GM23338 (cell line): ENCODE results near the gene MLST8. TPM values are rescaled to one million over a fixed set of nuclear protein-coding genes. Genes with fewer than 3 reads are reported as not detected.

Source experiments
- ATAC-seq: fragments of 200-7000 bp; cut with Tn5 transposase; 3 replicates; pipeline ENCODE4 v1.9.1; 2020
- DNase-seq: peaks from one replicate; pipeline ENCODE4 v3.0.0-alpha.2; 2015; ENCODE audit warnings: low spot score
- H2AFZ ChIP-seq: fragments of 200-600 bp; sonication (generic); 2 replicates; pipeline ENCODE4 v1.8.0; 2016; ENCODE audit warnings: antibody characterized with exemption, mild to moderate bottlenecking, moderate library complexity
- H3F3A ChIP-seq: fragments of 200-600 bp; sonication (generic); replicated peaks from 2 replicates; pipeline ENCODE4 v1.8.0; 2017; ENCODE audit warnings: antibody characterized with exemption, mixed run types, low read depth
- H3K27ac ChIP-seq: fragments of 200-600 bp; sonication (generic); 2 replicates; pipeline ENCODE4 v1.6.1; 2016; ENCODE audit warnings: low read depth
- H3K27me3 ChIP-seq: fragments of 200-600 bp; sonication (generic); 2 replicates; pipeline ENCODE4 v1.8.0; 2016; ENCODE audit warnings: mild to moderate bottlenecking, mixed run types, moderate library complexity; ENCODE audit not compliant: insufficient read depth
- H3K36me3 ChIP-seq: fragments of 200-600 bp; sonication (generic); 2 replicates; pipeline ENCODE4 v1.8.0; 2016; ENCODE audit warnings: mild to moderate bottlenecking; ENCODE audit not compliant: insufficient read depth
- H3K4me1 ChIP-seq: fragments of 200-600 bp; sonication (generic); 2 replicates; pipeline ENCODE4 v1.8.0; 2016; ENCODE audit warnings: mild to moderate bottlenecking, moderate library complexity; ENCODE audit not compliant: insufficient read depth
- H3K4me2 ChIP-seq: fragments of 200-600 bp; sonication (generic); 2 replicates; pipeline ENCODE4 v1.7.1; 2017; ENCODE audit warnings: mixed run types
- H3K4me3 ChIP-seq: fragments of 200-600 bp; sonication (generic); 2 replicates; pipeline ENCODE4 v1.6.1; 2016; ENCODE audit warnings: mixed run types
- H3K79me2 ChIP-seq: fragments of 200-600 bp; sonication (generic); replicated peaks from 2 replicates; pipeline ENCODE4 v1.8.0; 2017; ENCODE audit warnings: mild to moderate bottlenecking; ENCODE audit not compliant: insufficient read depth
- H3K9me2 ChIP-seq: fragments of 200-600 bp; sonication (generic); 2 replicates; pipeline ENCODE4 v1.8.0; 2017; ENCODE audit not compliant: insufficient read depth
- H4K20me1 ChIP-seq: fragments of 200-600 bp; sonication (generic); replicated peaks from 2 replicates; pipeline ENCODE4 v1.8.0; 2017; ENCODE audit warnings: mild to moderate bottlenecking; ENCODE audit not compliant: insufficient read depth
- H3K27ac Mint-ChIP-seq: 2 replicates; pipeline ENCODE4 v1.8.0; 2020; ENCODE audit warnings: inconsistent platforms, mild to moderate bottlenecking, moderate library complexity, mixed read lengths
- H3K27me3 Mint-ChIP-seq: 3 replicates; pipeline ENCODE4 v1.8.0; 2022; ENCODE audit warnings: low read depth, mild to moderate bottlenecking, moderate library complexity, mixed read lengths, inconsistent platforms; ENCODE audit not compliant: insufficient read depth, poor library complexity
- H3K36me3 Mint-ChIP-seq: 3 replicates; pipeline ENCODE4 v1.8.0; 2021; ENCODE audit warnings: low read depth, mild to moderate bottlenecking, inconsistent platforms, moderate library complexity, mixed read lengths
- H3K4me1 Mint-ChIP-seq: 3 replicates; pipeline ENCODE4 v1.8.0; 2020; ENCODE audit warnings: mild to moderate bottlenecking, inconsistent platforms, mixed read lengths
- H3K4me3 Mint-ChIP-seq: 3 replicates; pipeline ENCODE4 v1.8.0; 2021; ENCODE audit warnings: moderate library complexity, mild to moderate bottlenecking, inconsistent platforms, mixed read lengths
- H3K9me3 Mint-ChIP-seq: 3 replicates; pipeline ENCODE4 v1.8.0; 2020; ENCODE audit warnings: moderate library complexity, mild to moderate bottlenecking, inconsistent platforms, mixed read lengths
- CREB1 ChIP-seq: fragments of 250-450 bp; sonication (Bioruptor Pico); IDR thresholded peaks from 2 replicates; pipeline ENCODE4 v1.5.0; 2020; ENCODE audit warnings: low read depth, mild to moderate bottlenecking, moderate library complexity
- CTCF ChIP-seq, 2 experiments: fragments of 200-600 bp in 1 of 2; sonication (generic) in 1 of 2; conservative IDR thresholded peaks; 2 replicates each; pipeline versions ENCODE4 v1.5.1 to v1.6.1; 2016 to 2017; ENCODE audit warnings: antibody characterized with exemption in 2 of 2, low read depth in 2 of 2, mild to moderate bottlenecking in 2 of 2, moderate library complexity in 1 of 2
- EZH2 ChIP-seq: fragments of 200-600 bp; sonication (generic); IDR thresholded peaks from one replicate; pipeline ENCODE4 v1.8.0; 2017; ENCODE audit warnings: antibody characterized with exemption, mild to moderate bottlenecking, low read depth; ENCODE audit not compliant: unreplicated experiment
- EZH2phosphoT487 ChIP-seq: fragments of 200-600 bp; sonication (generic); IDR thresholded peaks from one replicate; pipeline ENCODE4 v1.8.1; 2018; ENCODE audit warnings: antibody characterized with exemption; ENCODE audit not compliant: unreplicated experiment
- JUNB ChIP-seq: IDR thresholded peaks from one replicate; pipeline ENCODE4 v1.6.1; 2016; ENCODE audit warnings: antibody characterized with exemption; ENCODE audit not compliant: unreplicated experiment
- NANOG ChIP-seq: IDR thresholded peaks from 2 replicates; pipeline ENCODE4 v1.6.1; 2016; ENCODE audit warnings: antibody characterized with exemption, borderline replicate concordance
- POLR2AphosphoS5 ChIP-seq: IDR thresholded peaks from 2 replicates; pipeline ENCODE4 v1.6.1; 2016; ENCODE audit warnings: antibody characterized with exemption, low read depth
- STAT1 ChIP-seq: IDR thresholded peaks from one replicate; pipeline ENCODE4 v1.6.1; 2016; ENCODE audit warnings: antibody characterized with exemption; ENCODE audit not compliant: unreplicated experiment
- ZNF114 ChIP-seq: fragments of 250-450 bp; sonication (Bioruptor Pico); IDR thresholded peaks from 2 replicates; pipeline ENCODE4 v1.5.0; 2020; ENCODE audit warnings: mild to moderate bottlenecking, moderate library complexity
- ZNF331 ChIP-seq: fragments of 250-450 bp; sonication (Bioruptor Pico); IDR thresholded peaks from 2 replicates; pipeline ENCODE4 v1.5.0; 2020; ENCODE audit warnings: low read depth, mild to moderate bottlenecking, moderate library complexity
- ZNF462 ChIP-seq: fragments of 250-450 bp; sonication (Bioruptor Pico); IDR thresholded peaks from 2 replicates; pipeline ENCODE4 v1.5.0; 2020; ENCODE audit warnings: mild to moderate bottlenecking, moderate library complexity
- polyA plus RNA-seq: library from polyadenylated mRNA; unstranded; fragments of >200 nt; fragmentation: Nextera tagmentation; extraction: Ambion mirVana; gene quantifications from 2 replicates; pipeline ENCODE4 v1.2.1, GENCODE V29; 2016
- total RNA-seq: library from RNA; depleted of rRNA; stranded (reverse); fragments of >200 nt; shearing (Covaris generic); gene quantifications from 2 replicates; pipeline ENCODE4 v1.2.3, GENCODE V29; 2014

The MLST8 gene
- total and polyA plus RNA-seq, 2 experiments from 2014 or later, result 58.8 to 138 TPM

GRCh38 chr16:2198283-2198682 lies 7.0 kb upstream of the MLST8 start:
- no peaks in the 10 kb centered on the region for H3K79me2 ChIP-seq
- H3K4me3 Mint-ChIP-seq, result peak overlapping the region; percentile 63

GRCh38 chr16:2199095-2199494 lies 6.2 kb upstream of the MLST8 start:
- Histone ChIP-seq H3K4me1 (no peaks in the 10 kb centered on the region; the same call in 1 of the 2 replicates), H3K4me2 (no peak overlapping the region), H3K4me3 (no peak overlapping the region), H3K9me2 (no peaks in the 10 kb centered on the region), H3K79me2 (no peaks in the 10 kb centered on the region), H3K27ac (no peak overlapping the region), H3F3A (no peaks in the 10 kb centered on the region), H4K20me1 (no peaks in the 10 kb centered on the region), H3K27me3 (peaks cover 54% of the 10 kb centered on the region), H3K36me3 (no peaks in the 10 kb centered on the region), H2AFZ (no peak overlapping the region)
- no peak overlapping the region for H3K4me3 Mint-ChIP-seq
- H3K36me3 Mint-ChIP-seq, result no peaks in the 10 kb centered on the region; the same call in 2 of the 3 replicates
- ATAC-seq, result no peak
- no peak for DNase-seq
- H3K27ac Mint-ChIP-seq, result no peak overlapping the region
- no peaks in the 10 kb centered on the region for H3K9me3 Mint-ChIP-seq
- no peaks in the 10 kb centered on the region for H3K4me1 Mint-ChIP-seq
- H3K27me3 Mint-ChIP-seq, result peaks cover 39% of the 10 kb centered on the region
- TF ChIP-seq EZH2, result no peak
- no peak for TF ChIP-seq EZH2phosphoT487
- TF ChIP-seq STAT1, result no peak
- TF ChIP-seq NANOG, result no peak
- TF ChIP-seq POLR2AphosphoS5, result no peak
- no peak for TF ChIP-seq ZNF462 (CRISPR knock-in tag)
- no peak for TF ChIP-seq ZNF114 (CRISPR knock-in tag)
- no peak for TF ChIP-seq CREB1

More at GRCh38 chr16:2198283-2198682, 7.0 kb upstream of the MLST8 start:
- Mint-ChIP-seq H3K9me3 (no peaks in the 10 kb centered on the region), H3K27ac (no peak overlapping the region), H3K27me3 (peaks cover 40% of the 10 kb centered on the region), H3K36me3 (no peaks in the 10 kb centered on the region; the same call in 2 of the 3 replicates), H3K4me1 (no peaks in the 10 kb centered on the region)
- no peak for DNase-seq
- peaks cover 54% of the 10 kb centered on the region for H3K27me3 ChIP-seq
- no peaks in the 10 kb centered on the region for H4K20me1 ChIP-seq
- no peak overlapping the region for H3K27ac ChIP-seq
- TF ChIP-seq NANOG, result no peak
- no peak for TF ChIP-seq ZNF331
- TF ChIP-seq CTCF (conservative IDR thresholded peaks at IDR 0.05; ENCODE audit: low read depth in 2 of 2), result no peak
- no peak for TF ChIP-seq POLR2AphosphoS5
- no peak for TF ChIP-seq EZH2phosphoT487
- no peak for TF ChIP-seq STAT1
- no peak for TF ChIP-seq JUNB
- no peaks in the 10 kb centered on the region for H3K9me2 ChIP-seq
- no peak for ATAC-seq
- H3K4me2 ChIP-seq, result no peak overlapping the region
- H3K4me3 ChIP-seq, result no peak overlapping the region
- H3K36me3 ChIP-seq, result no peaks in the 10 kb centered on the region
- no peaks in the 10 kb centered on the region for H3F3A ChIP-seq
- no peaks in the 10 kb centered on the region; the same call in 1 of the 2 replicates for H3K4me1 ChIP-seq
- H2AFZ ChIP-seq, result no peak overlapping the region
